ENCODE results near the gene ZMYND12.

Gene ZMYND12

GRCh38 chr1:42392255-42392654 lies 63.6 kb downstream of the ZMYND12 start:
- DNase-seq (ENCODE audit: low read depth) = no peak

- no peak for DNase-seq (ENCODE audit: low read depth)
Measured at GRCh38 chr1:42386051-42386450, 69.8 kb downstream of the ZMYND12 start.

GRCh38 chr1:42385283-42385682 lies 70.5 kb downstream of the ZMYND12 start:
- no peak for DNase-seq (ENCODE audit: low read depth)

GRCh38 chr1:42381280-42381673 lies 74.5 kb downstream of the ZMYND12 start:
- DNase-seq (ENCODE audit: low read depth) = no peak

GRCh38 chr1:42380586-42381279 lies 75.1 kb downstream of the ZMYND12 start, which contains the start of gene RIMKLA:
Gene RIMKLA (plus strand): TSS chr1:42380792. CDS start chr1:42380935, 143 bp downstream.
- peak; percentile 16 for DNase-seq (ENCODE audit: low read depth)
